Hepatocyte (in vitro differentiated cells): ENCODE measurements around the gene TBX10. TPM values are rescaled to one million over a fixed set of nuclear protein-coding genes. Genes with fewer than 3 reads are reported as not detected.

Experiments
- DNase-seq: peaks from one replicate; pipeline ENCODE4 v3.0.0-alpha.2; 2016; ENCODE audit warnings: low spot score
- H2AFZ ChIP-seq: fragments of 200-600 bp; sonication (generic); 2 replicates; pipeline ENCODE4 v1.6.0; 2016; ENCODE audit warnings: antibody characterized with exemption, mild to moderate bottlenecking
- H3K27ac ChIP-seq: fragments of 200-600 bp; sonication (generic); 2 replicates; pipeline ENCODE4 v1.5.1; 2016; ENCODE audit warnings: mild to moderate bottlenecking
- H3K27me3 ChIP-seq: fragments of 200-600 bp; sonication (generic); 2 replicates; pipeline ENCODE4 v1.6.1; 2016
- H3K36me3 ChIP-seq: fragments of 200-600 bp; sonication (generic); replicated peaks from 2 replicates; pipeline ENCODE4 v1.5.1; 2016; ENCODE audit warnings: low read depth; ENCODE audit not compliant: insufficient read depth
- H3K4me1 ChIP-seq: fragments of 200-600 bp; sonication (generic); 2 replicates; pipeline ENCODE4 v1.5.1; 2016; ENCODE audit warnings: mild to moderate bottlenecking, moderate library complexity; ENCODE audit not compliant: insufficient read depth
- H3K4me2 ChIP-seq: fragments of 200-600 bp; sonication (generic); 2 replicates; pipeline ENCODE4 v1.6.0; 2016
- H3K4me3 ChIP-seq: fragments of 200-600 bp; sonication (generic); 2 replicates; pipeline ENCODE4 v1.5.1; 2016; ENCODE audit warnings: mild to moderate bottlenecking
- H3K79me2 ChIP-seq: fragments of 200-600 bp; sonication (generic); 2 replicates; pipeline ENCODE4 v1.6.0; 2017; ENCODE audit warnings: mild to moderate bottlenecking
- H3K9me2 ChIP-seq: fragments of 200-600 bp; sonication (generic); replicated peaks from 2 replicates; pipeline ENCODE4 v1.6.0; 2017; ENCODE audit warnings: mild to moderate bottlenecking; ENCODE audit not compliant: insufficient read depth
- H3K9me3 ChIP-seq: fragments of 200-600 bp; sonication (generic); 2 replicates; pipeline ENCODE4 v1.5.1; 2016; ENCODE audit warnings: low read depth, mild to moderate bottlenecking
- H4K20me1 ChIP-seq: fragments of 200-600 bp; sonication (generic); 2 replicates; pipeline ENCODE4 v1.6.0; 2016; ENCODE audit warnings: mild to moderate bottlenecking; ENCODE audit not compliant: insufficient read depth, poor library complexity, severe bottlenecking
- CTCF ChIP-seq: fragments of 200-600 bp; sonication (generic); IDR thresholded peaks from 2 replicates; pipeline ENCODE4 v1.5.1; 2016; ENCODE audit warnings: antibody characterized with exemption, mild to moderate bottlenecking; ENCODE audit not compliant: poor library complexity
- EZH2 ChIP-seq: fragments of 200-600 bp; sonication (generic); IDR thresholded peaks from 2 replicates; pipeline ENCODE4 v1.6.1; 2016; ENCODE audit warnings: antibody characterized with exemption, mild to moderate bottlenecking, borderline replicate concordance
- EZH2phosphoT487 ChIP-seq: fragments of 200-600 bp; sonication (generic); IDR thresholded peaks from one replicate; pipeline ENCODE4 v1.6.1; 2018; ENCODE audit warnings: antibody characterized with exemption, mild to moderate bottlenecking, low read depth, moderate library complexity; ENCODE audit not compliant: unreplicated experiment, severe bottlenecking
- WGBS: methylation state at CpG from one replicate; pipeline ENCODE4 v1.1.6; 2016; ENCODE audit warnings: low lambda C conversion rate; ENCODE audit errors: missing lambda C conversion rate; 5-methylcytosine and 5-hydroxymethylcytosine counted together
- polyA plus RNA-seq: library from polyadenylated mRNA; unstranded; fragments of >200 nt; fragmentation: Nextera tagmentation; extraction: Ambion mirVana; gene quantifications from 2 replicates; pipeline ENCODE4 v1.2.1, GENCODE V29; 2016
- total RNA-seq: library from RNA; depleted of rRNA; stranded (reverse); fragments of >200 nt; gene quantifications from 2 replicates; pipeline ENCODE4 v1.2.3, GENCODE V29; 2014

Gene TBX10
- total and polyA plus RNA-seq, 2 experiments from 2014 or later = 0.34 to 0.70 TPM

- no peaks in the 10 kb centered on the region for H3K36me3 ChIP-seq
- H3K9me3 ChIP-seq = no peaks in the 10 kb centered on the region
- peaks cover 15% of the 10 kb centered on the region for H3K4me1 ChIP-seq
- H3K9me2 ChIP-seq = no peaks in the 10 kb centered on the region
- H3K4me3 ChIP-seq = no peak overlapping the region
- TF ChIP-seq CTCF (no peak), EZH2phosphoT487 (no peak), EZH2 (no peak)
- no peak overlapping the region for H3K4me2 ChIP-seq
- peaks cover 18% of the 10 kb centered on the region for H3K79me2 ChIP-seq
- DNase-seq = no peak
- no peaks in the 10 kb centered on the region for H4K20me1 ChIP-seq
- no peaks in the 10 kb centered on the region for H3K27me3 ChIP-seq
- no peak overlapping the region for H2AFZ ChIP-seq
- no peak overlapping the region for H3K27ac ChIP-seq
- 97% methylated on average over 8 of the region's 8 CpGs for WGBS
Observed at GRCh38 chr11:67608486-67608885, 31.1 kb downstream of the TBX10 start.

- peaks cover 15% of the 10 kb centered on the region for H3K4me1 ChIP-seq
- no peaks in the 10 kb centered on the region for H3K9me2 ChIP-seq
- H3K4me2 ChIP-seq = peak overlapping the region; percentile 93
- no peak for TF ChIP-seq EZH2phosphoT487
- no peak for TF ChIP-seq EZH2
- no peak for TF ChIP-seq CTCF
- H2AFZ ChIP-seq = no peak overlapping the region
- H4K20me1 ChIP-seq = no peaks in the 10 kb centered on the region
- WGBS = 63% methylated on average over 9 of the region's 9 CpGs
- H3K79me2 ChIP-seq = peaks cover 18% of the 10 kb centered on the region
- H3K9me3 ChIP-seq = no peaks in the 10 kb centered on the region
- H3K27ac ChIP-seq = no peak overlapping the region
- H3K36me3 ChIP-seq = no peaks in the 10 kb centered on the region
- H3K4me3 ChIP-seq = peak overlapping the region; percentile 79
- no peak for DNase-seq
- no peaks in the 10 kb centered on the region for H3K27me3 ChIP-seq
Observed at GRCh38 chr11:67607507-67607906, 32.1 kb downstream of the TBX10 start.

- peak; percentile 99 for DNase-seq
- Histone ChIP-seq H3K36me3 (no peaks in the 10 kb centered on the region), H3K9me3 (no peaks in the 10 kb centered on the region), H3K4me1 (peaks cover 15% of the 10 kb centered on the region), H2AFZ (peak within 1 kb of the TSS; percentile 62), H3K9me2 (no peaks in the 10 kb centered on the region), H3K27me3 (no peaks in the 10 kb centered on the region), H3K4me2 (peak within 1 kb of the TSS; percentile 93), H4K20me1 (no peaks in the 10 kb centered on the region), H3K79me2 (peaks cover 18% of the 10 kb centered on the region), H3K4me3 (peak within 1 kb of the TSS; percentile 79), H3K27ac (peak within 1 kb of the TSS; percentile 67)
- 5% methylated on average over 49 of the region's 69 CpGs for WGBS
- peak; percentile 48 for TF ChIP-seq CTCF
- TF ChIP-seq EZH2phosphoT487 = no peak
Observed at GRCh38 chr11:67606492-67607295, 32.9 kb downstream of the TBX10 start, which contains the start of gene NDUFV1. TSS of gene NDUFV1 (plus strand) at chr11:67606936. CDS start at chr11:67607005, 69 bp downstream.
